Measurements from ENCODE around the gene CEP104.

GRCh38 chr1:3851292-3851691 is 5.7 kb downstream of the CEP104 start:
- TF ChIP-seq CTCF (IDR thresholded peaks at IDR 0.05) (no peak), POLR2AphosphoS5 (IDR thresholded peaks at IDR 0.05) (no peak), POLR2A (IDR thresholded peaks at IDR 0.05) (no peak)
